ENCODE data around the gene NEMP2. TPM values are rescaled to one million over a fixed set of nuclear protein-coding genes. Genes with fewer than 3 reads are reported as not detected.

NEMP2 gene
- polyA plus RNA-seq, 1 donor (not counting 4 experiments of a cell fraction or from before 2014, with no cell fraction given) = 2.1 TPM

DNA sequence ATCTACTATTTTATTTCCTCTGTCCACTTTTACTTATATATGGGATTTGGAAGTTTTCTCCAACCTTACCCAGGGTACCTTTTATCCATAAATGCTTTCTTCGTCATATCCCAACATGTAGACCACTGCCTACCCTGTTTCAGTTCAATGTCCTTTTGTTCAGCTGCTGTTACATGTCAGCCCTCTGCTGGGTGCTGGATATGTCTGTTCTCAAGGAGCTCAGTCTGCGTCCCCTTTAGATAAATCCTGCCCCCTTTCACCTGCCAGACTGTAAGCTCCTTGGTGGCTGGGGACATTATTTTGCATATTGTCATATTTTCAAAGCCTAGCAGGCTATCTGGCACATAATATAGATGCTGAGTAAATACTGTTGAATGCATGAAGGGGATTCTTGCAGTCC lies 53.2 kb downstream of the NEMP2 start:
- TF ChIP-seq, protein P1, sequence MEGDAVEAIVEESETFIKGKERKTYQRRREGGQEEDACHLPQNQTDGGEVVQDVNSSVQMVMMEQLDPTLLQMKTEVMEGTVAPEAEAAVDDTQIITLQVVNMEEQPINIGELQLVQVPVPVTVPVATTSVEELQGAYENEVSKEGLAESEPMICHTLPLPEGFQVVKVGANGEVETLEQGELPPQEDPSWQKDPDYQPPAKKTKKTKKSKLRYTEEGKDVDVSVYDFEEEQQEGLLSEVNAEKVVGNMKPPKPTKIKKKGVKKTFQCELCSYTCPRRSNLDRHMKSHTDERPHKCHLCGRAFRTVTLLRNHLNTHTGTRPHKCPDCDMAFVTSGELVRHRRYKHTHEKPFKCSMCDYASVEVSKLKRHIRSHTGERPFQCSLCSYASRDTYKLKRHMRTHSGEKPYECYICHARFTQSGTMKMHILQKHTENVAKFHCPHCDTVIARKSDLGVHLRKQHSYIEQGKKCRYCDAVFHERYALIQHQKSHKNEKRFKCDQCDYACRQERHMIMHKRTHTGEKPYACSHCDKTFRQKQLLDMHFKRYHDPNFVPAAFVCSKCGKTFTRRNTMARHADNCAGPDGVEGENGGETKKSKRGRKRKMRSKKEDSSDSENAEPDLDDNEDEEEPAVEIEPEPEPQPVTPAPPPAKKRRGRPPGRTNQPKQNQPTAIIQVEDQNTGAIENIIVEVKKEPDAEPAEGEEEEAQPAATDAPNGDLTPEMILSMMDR (optimal IDR thresholded peaks at IDR 0.05 in 1 of 3, IDR thresholded peaks at IDR 0.05 in 1 of 3, conservative IDR thresholded peaks at IDR 0.05 in 1 of 3; ENCODE audit: extremely low read depth in 1 of 3, insufficient read depth in 2 of 3, low read length in 3 of 3) = no peak
- TF ChIP-seq EZH2 (IDR thresholded peaks at IDR 0.05; ENCODE audit: low read length) = no peak
- Histone ChIP-seq H3K27ac (ENCODE audit: control insufficient read depth, insufficient read depth, low read length) (no peak overlapping the region), H3K9ac (ENCODE audit: control insufficient read depth, extremely low read depth, insufficient read depth, low read length) (no peak overlapping the region), H3K9me3 (ENCODE audit: control insufficient read depth, low read depth, low read length) (no peaks in the 10 kb centered on the region), H3K79me2 (ENCODE audit: control insufficient read depth, insufficient read depth, low read length) (no peaks in the 10 kb centered on the region), H3K4me2 (ENCODE audit: control insufficient read depth, extremely low read depth, insufficient read depth, low read depth, low read length) (no peak overlapping the region), H3K36me3 (ENCODE audit: control insufficient read depth in 2 of 2, extremely low read depth in 1 of 2, insufficient read depth in 2 of 2, low read length in 2 of 2) (no peaks in the 10 kb centered on the region), H4K20me1 (ENCODE audit: control insufficient read depth, extremely low read depth, insufficient read depth, low read length) (no peaks in the 10 kb centered on the region), H3K27me3 (ENCODE audit: control insufficient read depth, extremely low read depth, insufficient read depth, low read length) (no peaks in the 10 kb centered on the region), H2AFZ (ENCODE audit: control insufficient read depth, low read length) (no peak overlapping the region), H3K9me1 (ENCODE audit: control insufficient read depth, extremely low read depth, insufficient read depth, low read length) (no peaks in the 10 kb centered on the region), H3K4me3 (ENCODE audit: control insufficient read depth in 2 of 3, extremely low read depth in 1 of 3, insufficient read depth in 2 of 3, low read depth in 1 of 3, low read length in 3 of 3) (no peak overlapping the region), H3K4me1 (ENCODE audit: control insufficient read depth, extremely low read depth, insufficient read depth, low read length) (no peaks in the 10 kb centered on the region)
- no peak for DNase-seq (ENCODE audit: low read depth, low spot score)
- no peak for FAIRE-seq
- dilution Hi-C loops (cut with MboI; ENCODE audit: extremely low pct_ligation_motif_present, low sequenced_read_pairs) = no loop called here

DNA sequence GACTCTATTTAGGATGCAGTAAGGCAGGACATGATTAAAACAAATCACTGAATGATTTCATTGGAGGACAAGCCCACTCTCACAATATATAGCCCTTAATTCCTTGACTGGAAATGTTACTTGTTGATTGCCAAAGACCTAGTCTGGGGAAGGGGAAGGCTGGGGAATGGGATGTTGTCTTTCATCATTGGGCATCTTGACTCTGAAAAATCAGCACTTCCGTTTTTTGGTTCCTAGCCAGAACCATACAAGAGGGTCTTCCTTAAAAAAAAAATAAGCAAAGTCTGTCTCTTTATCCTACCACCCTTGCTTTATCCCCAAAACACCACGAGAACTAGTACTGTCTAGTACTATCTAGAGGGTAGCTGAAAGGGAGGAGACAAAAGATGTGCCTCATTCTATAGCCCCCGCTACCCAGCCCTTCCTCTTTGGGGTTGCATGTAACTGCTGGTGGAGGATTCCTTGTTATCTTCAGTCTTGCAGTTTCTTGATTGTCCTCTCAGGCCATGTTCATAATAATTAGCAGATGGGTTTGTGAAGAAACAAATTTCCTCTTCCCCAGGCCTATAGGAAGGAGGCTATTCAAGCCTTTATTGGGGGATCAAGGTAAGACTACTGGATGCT lies 55.8 kb downstream of the NEMP2 start:
- FAIRE-seq = no peak
- dilution Hi-C loops (cut with MboI; ENCODE audit: extremely low pct_ligation_motif_present, low sequenced_read_pairs) = no loop called here

More for the DNA sequence above, 55.8 kb downstream of the NEMP2 start:
- Histone ChIP-seq H3K36me3 (ENCODE audit: control insufficient read depth in 2 of 2, extremely low read depth in 1 of 2, insufficient read depth in 2 of 2, low read length in 2 of 2) (no peaks in the 10 kb centered on the region), H2AFZ (ENCODE audit: control insufficient read depth, low read length) (no peak overlapping the region), H3K27ac (ENCODE audit: control insufficient read depth, insufficient read depth, low read length) (no peak overlapping the region), H3K9ac (ENCODE audit: control insufficient read depth, extremely low read depth, insufficient read depth, low read length) (no peak overlapping the region), H4K20me1 (ENCODE audit: control insufficient read depth, extremely low read depth, insufficient read depth, low read length) (no peaks in the 10 kb centered on the region), H3K4me3 (ENCODE audit: control insufficient read depth in 2 of 3, extremely low read depth in 1 of 3, insufficient read depth in 2 of 3, low read depth in 1 of 3, low read length in 3 of 3) (no peak overlapping the region), H3K27me3 (ENCODE audit: control insufficient read depth, extremely low read depth, insufficient read depth, low read length) (no peaks in the 10 kb centered on the region), H3K4me2 (ENCODE audit: control insufficient read depth, extremely low read depth, insufficient read depth, low read depth, low read length) (no peak overlapping the region), H3K9me1 (ENCODE audit: control insufficient read depth, extremely low read depth, insufficient read depth, low read length) (no peaks in the 10 kb centered on the region), H3K9me3 (ENCODE audit: control insufficient read depth, low read depth, low read length) (no peaks in the 10 kb centered on the region), H3K4me1 (ENCODE audit: control insufficient read depth, extremely low read depth, insufficient read depth, low read length) (no peaks in the 10 kb centered on the region), H3K79me2 (ENCODE audit: control insufficient read depth, insufficient read depth, low read length) (no peaks in the 10 kb centered on the region)
- TF ChIP-seq, protein P1 (optimal IDR thresholded peaks at IDR 0.05 in 1 of 3, IDR thresholded peaks at IDR 0.05 in 1 of 3, conservative IDR thresholded peaks at IDR 0.05 in 1 of 3; ENCODE audit: extremely low read depth in 1 of 3, insufficient read depth in 2 of 3, low read length in 3 of 3) = no peak
- TF ChIP-seq EZH2 (IDR thresholded peaks at IDR 0.05; ENCODE audit: low read length) = no peak
- no peak for DNase-seq (ENCODE audit: low read depth, low spot score)
